K562 (cell line): ENCODE results near the gene STAB1. TPM values are rescaled to one million over a fixed set of nuclear protein-coding genes. Genes with fewer than 3 reads are reported as not detected.

Source experiments
- ATAC-seq: fragments of 200-7000 bp; cut with Tn5 transposase; 3 replicates; pipeline ENCODE4 v1.9.1; 2020; ENCODE audit warnings: moderate library complexity
- BruUV-seq: library from RNA; stranded (reverse); fragments of 400-500 nt; replicated peaks from 2 replicates; lab custom pipeline; 2021; lab: Mats Ljungman, UMichigan
- CTCF ChIA-PET: fragments of 300-600 bp; formaldehyde crosslinking; extraction: SDS; loops from one replicate; lab custom pipeline; 2021; ENCODE audit warnings: low intra/inter-chr PET ratio; lab: Yijun Ruan, JAX
- POLR2A ChIA-PET: fragments of 300-600, 350-650 bp; sonication (Branson Sonifier 250); formaldehyde crosslinking; extraction: SDS; loops from one replicate; lab custom pipeline; 2021; ENCODE audit warnings: antibody characterized with exemption, inconsistent platforms; lab: Yijun Ruan, JAX
- DNase-seq, 4 experiments: peaks; one replicate each; pipeline versions ENCODE4 v3.0.0 to v3.0.0-alpha.2; 2011 to 2018; ENCODE audit warnings: low spot score in 3 of 4, mixed read lengths in 3 of 4; ENCODE audit errors: extremely low read depth in 1 of 4
- FAIRE-seq: peaks from 2 replicates; lab custom pipeline; 2011; peaks lifted over from hg19 to GRCh38; lab: Jason Lieb, UNC
- H2AFZ ChIP-seq: 2 replicates; pipeline ENCODE4 v1.6.0; 2011; ENCODE audit warnings: low read depth, low read length, control low read depth, inconsistent platforms
- H3K27ac ChIP-seq: fragments of 200-600 bp; 3 replicates; pipeline ENCODE4 v1.8.0; 2011; ENCODE audit warnings: low read depth, mild to moderate bottlenecking, control low read depth, inconsistent platforms, low read length, moderate library complexity, mixed read lengths; ENCODE audit errors: extremely low read depth
- H3K27me3 ChIP-seq, 2 experiments: fragments of 300-600 bp in 1 of 2; 2 replicates in 1 of 2; 3 replicates in 1 of 2; pipeline versions ENCODE4 v1.6.0 to v1.8.0; 2011; ENCODE audit warnings: inconsistent platforms in 2 of 2, low read length in 2 of 2, mild to moderate bottlenecking in 1 of 2, mixed read lengths in 1 of 2, moderate library complexity in 1 of 2; ENCODE audit not compliant: control insufficient read depth in 2 of 2, insufficient read depth in 2 of 2
- H3K36me3 ChIP-seq: fragments of 300-600 bp; 3 replicates; pipeline ENCODE4 v1.8.0; 2011; ENCODE audit warnings: mild to moderate bottlenecking, low read length, inconsistent platforms; ENCODE audit not compliant: control insufficient read depth, insufficient read depth
- H3K4me1 ChIP-seq, 2 experiments: fragments of 200-600 bp in 1 of 2; replicated peaks in 1 of 2; 2 replicates in 1 of 2; 3 replicates in 1 of 2; pipeline versions ENCODE4 v1.5.1 to v1.8.0; 2011; ENCODE audit warnings: inconsistent platforms in 2 of 2, low read length in 2 of 2, mild to moderate bottlenecking in 1 of 2, mixed read lengths in 1 of 2, moderate library complexity in 1 of 2; ENCODE audit not compliant: control insufficient read depth in 2 of 2, insufficient read depth in 2 of 2
- H3K4me2 ChIP-seq: 2 replicates; pipeline ENCODE4 v1.6.1; 2011; ENCODE audit warnings: low read length, control low read depth, inconsistent platforms, mixed read lengths; ENCODE audit not compliant: insufficient read depth
- H3K4me3 ChIP-seq: fragments of 200-600 bp; sonication (generic), shearing (Covaris generic); 2 replicates; pipeline ENCODE4 v1.5.1; 2016; ENCODE audit warnings: control low read depth, inconsistent platforms
- H3K79me2 ChIP-seq: fragments of 200-600 bp; 3 replicates; pipeline ENCODE4 v1.8.0; 2011; ENCODE audit warnings: low read length, inconsistent platforms; ENCODE audit not compliant: control insufficient read depth, insufficient read depth
- H3K9ac ChIP-seq, 2 experiments: 2 replicates each; pipeline versions ENCODE4 v1.6.0 to v1.6.1; 2011; ENCODE audit warnings: low read depth in 2 of 2, low read length in 2 of 2, control low read depth in 1 of 2, inconsistent platforms in 1 of 2, mild to moderate bottlenecking in 1 of 2, mixed read lengths in 1 of 2; ENCODE audit not compliant: insufficient read depth in 1 of 2
- H3K9me1 ChIP-seq: one replicate; pipeline ENCODE4 v1.6.0; 2011; ENCODE audit warnings: inconsistent platforms, mild to moderate bottlenecking, low read length, moderate library complexity; ENCODE audit not compliant: control insufficient read depth, insufficient read depth
- H3K9me3 ChIP-seq: replicated peaks from 2 replicates; pipeline ENCODE4 v1.5.1; 2011; ENCODE audit warnings: low read depth, low read length, inconsistent platforms; ENCODE audit not compliant: control insufficient read depth, insufficient read depth
- H4K20me1 ChIP-seq: replicated peaks from 2 replicates; pipeline ENCODE4 v1.6.1; 2011; ENCODE audit warnings: low read length, inconsistent platforms, mixed read lengths; ENCODE audit not compliant: control insufficient read depth, insufficient read depth
- CEBPB ChIP-seq: fragments of 450-650 bp; IDR thresholded peaks from 2 replicates; pipeline ENCODE4 v1.6.1; 2016; ENCODE audit warnings: missing genetic modification characterization, missing compliant biosample characterization
- MYC ChIP-seq, 2 experiments: fragments of 250-450 bp in 1 of 2; sonication (Bioruptor Pico) in 1 of 2; IDR thresholded peaks; 2 replicates each; pipeline versions ENCODE4 v1.5.1 to v1.6.1; 2012 to 2021; ENCODE audit warnings: low read depth in 2 of 2, borderline replicate concordance in 1 of 2, improper control_type of control experiment in 1 of 2, low read length in 1 of 2, mild to moderate bottlenecking in 1 of 2, moderate library complexity in 1 of 2
- ZNF165 ChIP-seq: fragments of 250-450 bp; sonication (Bioruptor Pico); IDR thresholded peaks from 2 replicates; pipeline ENCODE4 v1.4.0; 2020; ENCODE audit warnings: borderline replicate concordance
- ZNF561 ChIP-seq: fragments of 450-650 bp; formaldehyde crosslinking; conservative IDR thresholded peaks from 2 replicates; pipeline ENCODE4 v1.4.0; 2020; ENCODE audit warnings: mild to moderate bottlenecking, moderate library complexity
- ZNF592 ChIP-seq: fragments of 450-650 bp; IDR thresholded peaks from 2 replicates; pipeline ENCODE4 v1.6.1; 2017; ENCODE audit warnings: antibody characterized with exemption, mild to moderate bottlenecking
- WGBS: fragments of 100-300 bp; shearing (Covaris generic); methylation state at CpG from one replicate; pipeline ENCODE4 v1.1.6; 2016; ENCODE audit warnings: low coverage, mixed read lengths; ENCODE audit not compliant: insufficient coverage; ENCODE audit errors: missing lambda C conversion rate; 5-methylcytosine and 5-hydroxymethylcytosine counted together
- in situ Hi-C: fragments of 300-500 bp; cut with MboI; formaldehyde crosslinking; loops from 4 replicates; pipeline ENCODE4 v1.15.0; 2018; ENCODE audit warnings: inconsistent platforms, mixed read lengths
- intact Hi-C: fragments of 100-400 bp; cut with micrococcal nuclease; formaldehyde crosslinking; loops from 2 replicates; pipeline ENCODE4 v1.14.2; 2022
- polyA plus RNA-seq, 8 experiments: library from polyadenylated mRNA; depleted of rRNA in 4 of 8; stranded (reverse) in 5 of 8; unstranded in 3 of 8; fragments of >200 nt; fragmentation: Nextera tagmentation in 2 of 8; fragmentation: Illumina TruSeq in 1 of 8; extraction: Ambion mirVana in 2 of 8; extraction: Trizol in 1 of 8; gene quantifications; 2 replicates each; pipeline versions ENCODE4 v1.2.1 to v1.2.3, GENCODE V29; 2011 to 2014; ENCODE audit warnings: inconsistent platforms in 1 of 8, missing spikeins in 1 of 8
- total RNA-seq, 7 experiments: library from RNA; depleted of rRNA in 6 of 7; stranded (reverse); fragments of >200 nt in 6 of 7; fragmentation: Illumina TruSeq in 2 of 7; extraction: Trizol in 2 of 7; gene quantifications; 2 replicates each; pipeline versions ENCODE4 v1.2.1 to v1.2.3, GENCODE V29; 2011 to 2021; ENCODE audit warnings: low replicate concordance in 1 of 7

The STAB1 gene
- total and polyA plus RNA-seq, 9 of the 15 experiments (the other 6 are each of a cell fraction or from before 2014, with no cell fraction given), result 0.20 to 3.9 (median 1.2) TPM

- ChIA-PET POLR2A (interaction anchor here (1.5 kb wide), 1 partner anchor 11 kb away, joined by 4 read pairs; no protein-coding TSS in a partner anchor), CTCF (no interaction called here)
- no peaks in the 10 kb centered on the region for H3K36me3 ChIP-seq
- H3K4me2 ChIP-seq, result no peak overlapping the region
- no peak overlapping the region for H3K9ac ChIP-seq
- ATAC-seq (no peak), DNase-seq (no peak), FAIRE-seq (no peak)
- H3K27ac ChIP-seq, result no peak overlapping the region
- BruUV-seq, result no TSS peak
- H3K4me3 ChIP-seq, result no peak overlapping the region
- intact Hi-C loops (no loop called here), in situ Hi-C loops (no loop called here)
- H3K79me2 ChIP-seq, result no peaks in the 10 kb centered on the region
- H3K9me1 ChIP-seq, result no peaks in the 10 kb centered on the region
- H3K27me3 ChIP-seq, result peaks cover 0 to 24% of the 10 kb centered on the region in 2 experiments; a peak in 2 of 5 replicates
- no peaks in the 10 kb centered on the region for H3K9me3 ChIP-seq
- WGBS, result 57% methylated on average over 15 of the region's 19 CpGs
- TF ChIP-seq ZNF165 (CRISPR knock-in tag), result no peak
- no peaks in the 10 kb centered on the region for H4K20me1 ChIP-seq
- H3K4me1 ChIP-seq, result peaks cover 12 to 67% of the 10 kb centered on the region in 2 experiments; a peak in 4 of 5 replicates
- H2AFZ ChIP-seq, result no peak overlapping the region
Observed at GRCh38 chr3:52516509-52517195, 21.5 kb downstream of the STAB1 start.

GRCh38 chr3:52517796-52518722 lies 22.9 kb downstream of the STAB1 start:
- WGBS, result 80% methylated on average over 19 of the region's 25 CpGs
- H3K79me2 ChIP-seq, result no peaks in the 10 kb centered on the region
- POLR2A ChIA-PET, result no interaction called here
- H3K9ac ChIP-seq, result peak overlapping the region; percentile 31 to 81; a peak in 3 of 4 replicates
- intact Hi-C loops (no loop called here), in situ Hi-C loops (no loop called here)
- no peaks in the 10 kb centered on the region for H3K36me3 ChIP-seq
- H4K20me1 ChIP-seq, result no peaks in the 10 kb centered on the region
- no peak for ATAC-seq
- H2AFZ ChIP-seq, result peak overlapping the region; percentile 94
- TF ChIP-seq ZNF592 (0 out of 2 replicates have a peak, but pooled peaks have one; percentile 28), CEBPB (tag) (no peak), ZNF561 (CRISPR knock-in tag) (no peak), MYC (IDR thresholded peaks at IDR 0.05; ENCODE audit: low read depth, low read length) (0 out of 2 replicates have a peak, but pooled peaks have one; percentile 3), MYC (CRISPR knock-in tag; IDR thresholded peaks at IDR 0.05; ENCODE audit: borderline replicate concordance, low read depth) (no peak)
- H3K4me1 ChIP-seq, result peaks cover 12 to 57% of the 10 kb centered on the region in 2 experiments; a peak in 4 of 5 replicates
- BruUV-seq, result no TSS peak
- peak; percentile 11 for FAIRE-seq
- peak overlapping the region; percentile 59 for H3K4me2 ChIP-seq
- H3K9me1 ChIP-seq, result no peaks in the 10 kb centered on the region
- peak in 1 of 4 experiments; percentile 35 for DNase-seq
- CTCF ChIA-PET, result no interaction called here
- H3K4me3 ChIP-seq, result peak overlapping the region; percentile 11; the same call in 1 of the 2 replicates
- H3K9me3 ChIP-seq, result no peaks in the 10 kb centered on the region
- H3K27me3 ChIP-seq, result peaks cover 0 to 10% of the 10 kb centered on the region in 2 experiments; a peak in 1 of 5 replicates
- peak overlapping the region; percentile 4; the same call in 1 of the 3 replicates for H3K27ac ChIP-seq
